Activated CD4-positive, alpha-beta T cell treated with anti-CD3 and anti-CD28 coated beads, Interleukin-2, Interleukin-4, amounts not matched to agents 100 ng/mL and 50 ng/mL, durations not matched to agents 16 hours and 8 hours (primary cell): ENCODE data around the gene FHIT.

ENCODE experiments used
- DNase-seq: peaks from one replicate; pipeline ENCODE4 v3.0.0-alpha.2; 2020; ENCODE audit warnings: low spot score

Gene FHIT

DNA sequence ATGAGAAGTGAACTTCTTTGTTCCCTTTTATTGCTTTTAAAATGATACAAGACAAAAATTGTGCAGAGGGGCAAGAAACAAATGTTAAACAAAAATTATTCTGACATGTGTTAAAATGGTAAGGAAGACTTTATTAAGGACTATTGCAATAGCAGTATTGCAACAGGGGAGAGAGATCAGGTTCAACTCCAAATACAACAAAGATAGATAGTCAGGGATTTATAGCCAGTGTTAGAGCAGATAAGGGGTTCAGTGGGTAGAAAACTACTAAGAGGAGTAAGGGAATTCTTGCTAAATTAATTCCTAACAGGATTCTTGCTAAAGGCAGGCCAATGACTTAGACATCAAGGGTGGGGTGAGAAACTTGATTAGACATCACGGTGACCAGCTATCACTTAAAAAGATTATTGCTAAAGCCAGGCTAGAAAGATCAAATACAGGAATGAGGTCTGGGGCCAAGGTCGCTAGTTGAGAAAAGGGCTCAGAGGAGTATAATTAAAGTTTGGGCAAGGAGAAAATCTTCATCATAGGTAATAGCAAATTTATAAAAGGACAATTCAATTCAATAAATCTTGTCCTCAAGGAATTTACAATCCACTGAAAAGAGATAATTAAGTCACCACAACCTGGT, 81.5 kb downstream of the FHIT start:
- DNase-seq = no peak

DNA sequence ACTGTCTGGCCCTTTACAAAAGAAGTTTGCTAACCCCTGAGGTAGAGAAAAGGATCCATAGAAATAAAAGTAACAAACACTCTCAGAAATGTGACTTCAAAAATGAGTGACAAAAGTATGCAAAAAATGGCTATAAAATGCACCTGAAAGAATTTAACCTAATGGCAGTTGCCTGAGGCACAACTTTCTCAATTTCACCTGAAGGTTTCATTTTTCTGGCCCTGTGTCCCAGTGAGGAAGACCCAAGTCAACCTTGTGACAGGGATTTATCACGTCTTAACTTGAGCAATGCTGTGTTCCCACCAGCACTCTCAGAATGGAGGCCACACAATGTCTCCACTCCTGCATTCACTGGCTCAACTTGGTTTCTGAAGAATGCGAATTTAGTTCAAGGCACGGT, 83.0 kb downstream of the FHIT start:
- no peak for DNase-seq

DNA sequence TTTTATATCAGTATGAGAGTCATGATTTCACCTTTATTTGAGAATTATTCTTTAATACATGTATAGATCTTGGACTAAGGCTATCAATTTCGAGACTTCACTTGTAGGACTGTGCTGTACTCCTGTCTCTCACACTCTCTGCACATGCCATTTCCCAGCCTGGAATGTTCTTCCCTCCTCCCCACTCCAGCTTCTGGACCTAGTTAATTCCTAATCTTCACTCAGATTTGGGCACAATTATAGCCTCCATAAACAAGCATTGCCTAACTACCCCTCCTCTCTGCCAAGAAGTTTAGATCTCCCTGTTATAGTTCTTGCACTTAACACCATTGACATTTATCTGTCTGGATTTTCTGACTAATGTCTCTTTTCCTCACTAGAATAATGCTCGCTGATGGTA, 88.3 kb downstream of the FHIT start:
- DNase-seq = no peak

DNA sequence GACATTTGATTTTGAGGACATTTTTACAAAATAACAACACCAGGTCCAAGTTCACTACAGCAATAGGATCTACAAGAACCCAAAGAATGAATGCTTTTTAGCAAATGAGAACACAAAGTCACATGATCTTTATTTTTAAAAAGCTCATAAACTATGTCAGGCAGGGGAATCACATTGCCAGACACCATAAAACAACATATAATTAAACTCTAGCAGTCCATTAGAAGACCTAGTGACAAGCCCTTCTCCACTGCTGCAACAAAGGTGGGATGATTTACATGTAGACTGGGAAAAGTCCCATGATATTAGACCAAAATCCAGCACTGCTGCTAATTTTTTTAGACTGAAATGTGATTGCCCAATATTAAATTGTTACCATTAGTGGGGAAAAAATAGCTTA, 92.6 kb downstream of the FHIT start:
- no peak for DNase-seq

DNA sequence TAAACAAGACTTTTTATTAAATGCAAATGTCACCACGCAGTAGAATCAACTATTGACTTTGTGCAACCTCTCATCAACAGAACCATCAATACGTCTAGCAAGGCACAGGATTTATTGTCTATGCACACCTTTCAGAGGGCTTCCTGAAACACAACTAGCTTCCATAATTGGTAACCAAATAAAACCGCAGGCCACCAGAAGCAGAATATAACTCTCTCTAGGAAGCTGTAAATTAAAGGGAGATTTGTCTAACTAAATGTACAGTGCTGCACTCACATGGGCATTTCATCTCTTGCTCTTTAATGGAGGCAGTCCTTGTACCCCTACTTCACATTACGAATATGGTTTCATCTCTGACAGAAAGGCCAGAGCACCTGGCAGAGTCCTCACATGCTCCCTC, 93.0 kb downstream of the FHIT start:
- no peak for DNase-seq

DNA sequence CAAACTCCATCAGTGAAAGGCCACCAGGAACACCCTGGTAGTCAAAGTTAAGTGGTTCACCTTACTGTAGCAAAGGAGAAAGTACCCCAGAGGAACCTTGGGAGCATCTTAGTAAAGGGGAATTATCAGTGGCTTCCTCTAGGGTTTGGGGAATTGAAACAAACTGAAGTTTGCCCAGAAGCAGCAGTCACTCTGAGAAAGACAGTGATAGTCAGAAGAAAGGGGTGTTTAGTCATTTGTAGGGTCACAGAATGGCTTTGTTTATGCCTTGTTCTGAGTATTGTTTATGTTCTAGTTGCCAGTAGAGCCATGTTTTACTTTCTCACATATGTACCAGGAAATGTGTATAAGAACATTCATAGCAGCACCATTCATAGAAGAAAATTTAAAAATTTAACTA, 93.8 kb downstream of the FHIT start:
- no peak for DNase-seq

DNA sequence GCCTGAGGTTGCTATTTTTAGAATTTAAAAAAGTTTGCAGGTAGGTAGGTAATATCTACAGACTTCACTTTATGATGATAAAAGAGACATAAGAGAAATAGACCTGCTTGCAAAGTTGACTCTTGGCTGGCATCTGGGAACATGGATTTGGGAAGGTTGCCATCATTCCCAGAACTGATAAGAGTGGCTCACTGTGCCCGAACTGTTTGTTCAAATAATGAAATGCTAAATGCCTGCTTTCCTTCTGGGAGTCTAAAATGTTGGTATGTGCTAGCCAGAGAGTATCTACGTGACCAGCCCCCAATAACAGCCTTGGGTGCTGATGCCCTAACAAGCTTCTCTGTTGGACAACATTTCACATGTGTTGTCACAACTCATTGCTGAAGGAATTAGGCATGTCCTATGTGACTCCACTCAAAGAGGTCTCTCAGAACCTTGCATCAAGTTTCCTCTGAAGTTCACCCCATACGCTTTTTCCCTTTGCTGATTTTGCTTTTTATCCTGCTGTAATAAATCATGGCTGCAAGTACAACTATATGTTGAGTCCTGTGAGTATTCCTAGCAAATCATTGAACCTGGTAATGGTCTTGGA, 95.5 kb downstream of the FHIT start:
- DNase-seq = no peak

DNA sequence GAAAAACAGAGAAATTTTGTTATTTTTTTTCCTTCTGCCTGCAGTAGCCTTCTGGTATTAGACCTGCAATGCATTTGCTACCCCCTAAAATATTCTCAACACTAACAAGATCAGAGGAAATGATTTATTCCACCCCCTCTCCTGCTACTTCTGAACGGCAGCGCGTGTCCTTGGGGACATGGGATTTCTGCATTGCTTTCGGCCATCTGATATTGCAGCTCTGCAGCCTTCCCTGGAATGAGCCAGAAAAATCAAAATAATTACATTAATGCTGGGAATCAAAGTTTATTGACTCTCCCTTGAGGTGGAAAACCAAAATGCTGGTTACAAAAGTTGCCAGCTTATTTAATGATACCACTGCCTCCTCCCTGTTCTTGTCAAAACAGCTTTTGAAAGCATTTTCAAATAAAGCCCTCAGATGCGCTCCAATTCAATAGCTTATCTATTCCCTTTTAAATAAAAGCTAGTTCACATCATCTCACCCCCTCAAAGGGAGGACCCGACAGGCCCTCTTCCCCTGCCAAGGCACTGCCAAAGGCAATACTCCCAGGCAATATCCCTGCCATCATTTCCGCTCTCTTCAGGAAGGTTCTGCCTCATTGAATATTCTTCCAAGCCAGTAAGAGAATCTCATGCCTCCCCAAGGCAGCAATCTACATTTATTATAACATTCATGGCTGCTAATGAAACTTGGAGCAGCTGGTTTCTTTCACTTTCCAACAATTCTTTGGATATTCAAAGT, 96.6 kb downstream of the FHIT start:
- DNase-seq = no peak

DNA sequence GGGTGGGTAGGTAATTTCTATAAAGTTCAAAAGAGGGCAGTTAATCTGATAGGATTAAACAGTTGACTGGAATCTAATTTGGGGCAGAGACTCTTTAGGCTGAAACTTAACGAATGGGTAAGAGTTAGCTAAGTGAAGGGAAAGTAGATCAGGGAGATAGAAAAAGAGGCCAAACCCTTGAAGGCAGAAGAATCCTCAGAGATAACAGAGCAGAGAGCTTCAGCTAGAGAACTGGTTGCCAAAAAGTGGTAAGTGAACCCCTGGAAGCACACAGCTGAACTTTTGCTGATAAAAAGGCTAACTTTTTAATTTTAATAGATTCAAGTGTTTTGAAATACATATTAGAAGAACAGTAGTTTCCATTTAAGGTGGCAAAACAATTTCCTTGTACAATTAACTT, 99.2 kb downstream of the FHIT start:
- no peak for DNase-seq

DNA sequence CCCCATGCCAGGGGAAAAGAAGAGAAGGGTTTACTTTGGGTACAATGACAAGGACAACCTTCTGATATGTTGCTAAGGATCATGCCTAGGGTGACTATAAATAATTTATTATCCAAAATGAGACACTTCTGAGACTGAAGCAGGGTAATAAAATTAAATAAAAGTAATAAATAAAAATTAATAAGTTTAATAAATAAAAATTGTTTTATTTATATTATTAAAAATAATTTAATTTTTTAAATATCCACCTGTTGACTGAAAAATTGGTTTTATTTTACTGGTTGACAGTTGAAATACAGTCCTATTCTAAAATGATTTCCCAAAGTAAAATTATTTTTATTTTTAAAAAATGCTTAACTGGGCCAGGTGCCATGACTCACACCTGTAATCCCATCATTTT, 102.0 kb downstream of the FHIT start:
- DNase-seq = no peak

DNA sequence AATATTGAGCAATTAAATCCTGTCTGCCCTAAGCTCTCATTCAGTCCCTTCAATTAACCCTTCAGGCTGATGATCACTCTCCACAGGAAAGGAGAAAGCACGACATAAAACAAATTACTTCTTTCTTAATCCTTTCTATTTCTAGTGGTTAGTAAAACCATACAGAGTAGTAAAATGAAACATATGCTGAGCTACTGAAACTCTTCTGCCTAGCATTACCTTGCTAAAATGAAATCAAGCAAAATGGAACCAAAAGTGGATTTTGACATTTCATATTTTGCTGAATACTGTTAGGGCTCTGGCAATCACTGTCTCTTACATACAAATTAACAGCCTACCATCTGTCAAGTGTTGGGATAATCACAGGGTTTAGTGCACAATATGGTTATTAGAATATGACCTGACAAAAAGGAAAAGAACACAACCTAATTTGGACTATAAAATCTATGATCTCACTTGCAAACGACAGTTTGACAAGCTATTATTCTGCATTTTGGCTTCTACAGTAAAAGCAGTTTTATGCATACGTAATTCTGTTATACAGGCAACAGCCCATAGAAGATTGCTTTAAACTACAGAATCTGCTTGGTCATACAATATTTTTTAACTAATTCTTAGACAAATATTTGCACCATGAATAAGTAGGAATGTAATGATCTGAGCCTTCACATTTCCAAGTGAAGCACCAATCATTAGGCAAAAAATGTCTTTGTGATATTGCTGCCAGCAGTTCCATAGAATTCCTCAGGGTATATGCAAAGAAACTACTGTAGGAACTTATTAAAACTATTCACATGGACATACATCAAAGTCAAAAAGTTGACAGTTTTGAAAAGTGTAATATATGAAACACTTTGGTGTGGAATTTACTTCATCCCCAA, 105.0 kb downstream of the FHIT start:
- no peak for DNase-seq

DNA sequence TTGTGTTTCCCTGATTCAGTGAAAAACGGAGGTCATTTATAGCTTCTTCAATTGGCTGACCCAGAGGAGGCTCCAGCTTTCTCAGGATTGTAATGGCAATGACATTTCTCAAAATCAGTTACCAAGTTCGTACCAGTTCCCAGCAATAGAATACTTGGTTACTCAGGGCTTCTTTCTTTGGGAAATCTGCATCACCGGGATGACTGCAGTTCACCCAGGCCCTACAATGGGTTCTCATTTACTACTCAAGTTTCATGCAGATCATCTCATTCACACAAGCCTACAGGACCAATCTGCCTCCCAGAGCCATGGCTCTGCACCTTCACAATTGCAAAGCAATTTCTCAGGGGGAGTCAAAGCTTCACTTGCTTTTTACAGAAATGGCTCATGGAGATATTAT, 109.6 kb downstream of the FHIT start:
- DNase-seq = no peak

DNA sequence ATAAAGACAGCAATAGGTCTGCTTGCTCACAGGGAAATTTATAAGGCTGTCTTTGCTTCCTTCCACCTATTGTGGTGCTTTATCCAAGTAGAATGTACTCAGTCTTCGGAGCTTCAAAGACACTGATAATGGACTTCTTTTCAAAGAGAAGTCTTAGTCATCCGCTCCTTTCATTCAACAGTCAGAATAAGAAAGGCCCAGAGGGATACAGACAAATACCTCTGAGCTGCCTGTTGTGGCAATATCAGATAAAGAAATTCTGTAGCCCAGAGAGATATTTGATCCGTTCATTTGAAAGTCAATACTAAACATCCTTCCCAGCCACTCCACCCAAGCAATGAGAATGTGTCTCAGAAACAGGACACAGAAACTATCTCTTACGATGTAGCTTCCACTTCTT, 110.0 kb downstream of the FHIT start:
- no peak for DNase-seq

DNA sequence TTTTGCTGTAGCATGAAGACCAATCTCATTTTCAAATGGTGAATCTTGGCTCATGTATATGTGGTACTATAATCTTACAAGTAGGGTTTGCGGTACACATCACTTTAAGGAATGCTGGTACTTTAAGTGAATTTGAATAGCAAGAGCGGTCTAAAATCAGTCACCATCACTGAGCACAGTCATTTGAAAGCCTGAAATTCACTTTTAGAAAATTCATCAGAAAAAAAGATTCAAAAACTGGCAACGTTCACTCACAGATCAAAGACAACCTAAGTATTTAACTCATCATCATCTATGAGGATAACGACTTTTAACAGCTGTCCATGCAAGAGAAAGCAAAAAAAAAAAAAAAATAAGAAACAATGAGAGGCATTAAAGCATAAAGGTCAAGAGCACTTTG, 111.6 kb downstream of the FHIT start:
- no peak for DNase-seq

DNA sequence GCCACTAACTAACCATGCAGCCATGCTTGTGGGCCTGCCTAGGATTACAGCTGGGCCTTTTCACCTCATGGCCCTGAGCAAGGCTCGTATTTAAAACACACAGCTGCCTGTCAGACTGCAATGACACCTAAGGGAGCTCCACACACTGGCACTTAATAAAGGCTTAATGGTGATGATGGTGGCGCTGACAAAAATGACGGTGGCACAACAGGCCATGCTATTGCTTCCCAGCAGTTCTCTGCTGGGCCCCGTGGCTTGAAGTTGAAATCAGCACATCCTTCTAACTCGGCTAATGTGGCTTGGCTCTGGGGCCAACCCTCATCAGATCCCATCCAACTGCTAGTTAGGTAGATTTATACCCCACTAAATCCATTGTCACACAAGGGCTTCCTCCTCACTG, 112.9 kb downstream of the FHIT start:
- DNase-seq = no peak

DNA sequence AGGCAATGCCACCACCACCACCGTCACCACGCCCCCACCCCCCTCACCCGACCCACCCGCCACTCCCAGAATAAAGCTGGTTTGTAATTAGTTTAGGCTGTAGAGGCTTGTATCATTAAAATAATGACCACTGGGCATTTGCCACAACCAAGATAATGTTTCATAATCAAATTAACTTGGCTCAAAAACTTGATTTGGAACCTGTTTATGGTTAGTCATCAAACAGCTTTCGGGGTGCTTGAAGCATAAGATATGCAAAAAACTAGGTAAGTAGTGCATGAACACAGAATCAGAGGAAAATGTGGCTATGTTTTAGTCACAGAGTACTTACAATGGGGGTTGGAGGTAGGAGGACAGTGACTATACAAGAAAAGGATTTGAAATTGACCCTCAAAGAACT, 115.1 kb downstream of the FHIT start:
- DNase-seq = no peak

DNA sequence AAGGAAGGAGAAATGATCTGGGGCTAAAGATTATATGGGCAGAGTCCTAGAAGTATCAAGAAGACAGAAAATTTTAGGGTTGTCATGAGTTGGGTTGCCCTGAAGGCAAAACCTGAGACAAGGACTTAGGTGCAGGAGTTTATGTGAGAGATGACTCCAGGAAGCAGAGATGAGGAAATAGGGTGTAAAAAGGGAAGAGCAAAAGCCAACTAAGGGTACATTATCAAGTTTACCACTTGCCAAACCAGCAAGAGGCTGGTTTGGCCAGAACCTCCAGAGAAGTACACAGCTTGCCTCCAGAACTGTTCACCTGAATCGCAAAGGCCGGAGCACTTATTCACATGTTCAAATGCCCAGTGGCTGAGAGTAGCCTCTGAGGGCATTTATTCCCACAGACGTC, 116.7 kb downstream of the FHIT start:
- DNase-seq = no peak

DNA sequence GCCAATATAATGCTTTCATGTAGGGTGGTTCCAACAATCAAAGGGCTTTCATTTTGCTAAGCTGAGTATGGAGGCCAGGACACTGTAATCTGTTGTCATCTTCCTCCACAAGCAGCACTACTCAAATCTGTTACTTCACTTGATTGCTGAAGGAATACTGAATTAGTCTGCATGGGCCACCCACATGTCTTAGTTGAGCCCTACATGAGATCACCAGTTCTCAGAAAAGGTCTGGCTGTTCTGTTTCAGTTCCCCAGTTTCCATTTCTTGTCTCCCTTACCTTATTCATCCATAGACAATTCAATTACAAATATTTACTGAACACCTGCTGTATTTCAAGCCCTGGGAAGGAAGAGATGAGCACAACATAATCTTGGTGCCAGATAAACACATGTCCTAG, 119.2 kb downstream of the FHIT start:
- DNase-seq = no peak

DNA sequence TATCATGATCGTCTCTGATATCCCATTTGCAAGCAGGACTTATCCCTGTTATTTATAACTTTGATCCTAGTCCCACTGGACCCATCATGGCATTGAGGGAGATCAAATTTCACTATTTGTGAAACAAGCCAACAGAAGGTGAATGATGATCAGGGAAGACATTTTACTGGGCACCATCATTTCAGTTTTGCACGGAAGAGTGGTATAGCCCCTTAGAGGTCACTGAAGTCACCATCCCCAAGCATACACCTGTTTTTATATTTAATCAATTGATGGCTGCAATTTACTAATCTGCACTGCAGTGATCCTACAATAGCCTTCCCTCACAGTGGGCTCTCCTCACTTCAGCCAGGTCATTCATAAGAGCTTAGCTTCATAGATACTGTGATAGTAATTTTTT, 132.4 kb downstream of the FHIT start:
- DNase-seq = no peak

DNA sequence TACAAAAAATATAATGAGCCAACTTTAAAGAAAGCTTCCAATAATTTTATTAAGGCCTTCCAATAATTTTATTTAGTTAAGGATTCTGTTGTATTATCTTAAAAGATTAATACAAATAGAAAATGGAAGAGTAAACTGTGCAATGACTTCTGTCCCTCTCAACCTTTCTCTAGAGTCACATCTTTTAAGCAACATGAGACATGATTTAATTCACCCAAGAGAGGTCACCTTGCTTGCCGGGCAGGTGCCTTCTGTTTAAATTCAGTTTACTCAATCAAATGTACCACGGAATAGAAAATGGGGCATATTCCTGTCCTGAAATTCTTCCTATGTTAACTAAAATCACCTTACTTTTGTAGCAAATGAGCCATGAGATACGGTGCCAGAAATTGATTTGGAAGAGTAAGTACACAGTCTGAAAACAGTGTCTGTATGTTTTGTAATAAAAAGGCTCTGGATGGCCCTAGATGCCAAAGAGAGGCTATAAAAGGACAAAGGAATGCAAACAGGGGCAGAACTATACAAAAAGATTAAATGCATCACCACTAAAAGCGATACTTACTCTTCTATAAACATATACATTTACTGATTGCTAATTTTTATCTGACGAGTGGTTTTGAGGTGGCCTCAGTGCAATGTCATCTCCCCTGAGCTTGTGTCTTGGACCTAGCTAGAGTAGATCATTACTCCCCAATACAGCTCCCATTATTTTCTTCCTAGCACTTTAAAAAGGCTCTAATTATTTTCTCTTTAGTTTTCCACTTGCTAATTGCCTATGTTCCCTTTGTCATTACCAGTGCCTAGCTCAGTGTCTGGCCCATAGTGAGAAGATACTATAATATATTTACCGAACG, 134.0 kb downstream of the FHIT start:
- no peak for DNase-seq

DNA sequence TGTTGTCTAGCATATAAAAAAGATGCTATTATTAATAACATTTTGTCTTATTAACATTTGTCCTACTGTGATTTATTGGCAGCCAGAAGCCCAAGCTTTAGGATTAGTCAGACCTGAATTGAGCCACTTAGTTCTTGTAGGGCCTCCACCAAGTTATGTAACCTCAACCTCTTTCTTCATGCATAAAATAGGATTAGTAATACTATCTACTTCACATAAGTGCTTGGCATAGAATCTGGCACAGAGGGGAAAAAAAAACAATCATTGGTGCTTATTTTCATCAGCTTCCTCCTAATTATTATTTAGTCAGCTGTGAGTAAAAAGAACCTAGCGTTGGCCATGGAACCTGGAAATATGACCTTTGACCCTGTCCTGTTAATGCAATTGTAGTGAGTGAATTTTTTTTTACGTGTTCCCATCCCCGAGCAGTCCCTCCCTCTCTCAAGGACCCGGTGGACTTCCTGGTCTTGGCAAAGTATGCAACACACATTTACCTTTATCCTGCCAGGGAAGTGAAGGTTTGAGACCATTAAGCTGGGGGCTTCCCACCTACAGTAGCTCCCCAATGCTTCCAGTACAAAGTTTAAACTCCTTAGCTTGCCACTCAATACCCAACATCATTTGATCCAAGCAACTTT, 136.8 kb downstream of the FHIT start:
- DNase-seq = no peak
